ENCODE data around the gene RIPK1.
A peak's percentile ranks its signal among the peaks of the same experiment; 100 is the strongest.
"Not testable (repeated sequence)": the region's sequence is repeated elsewhere in the genome, so short reads cannot be mapped to it uniquely, and the experiment has no call there.

Gene RIPK1

DNA sequence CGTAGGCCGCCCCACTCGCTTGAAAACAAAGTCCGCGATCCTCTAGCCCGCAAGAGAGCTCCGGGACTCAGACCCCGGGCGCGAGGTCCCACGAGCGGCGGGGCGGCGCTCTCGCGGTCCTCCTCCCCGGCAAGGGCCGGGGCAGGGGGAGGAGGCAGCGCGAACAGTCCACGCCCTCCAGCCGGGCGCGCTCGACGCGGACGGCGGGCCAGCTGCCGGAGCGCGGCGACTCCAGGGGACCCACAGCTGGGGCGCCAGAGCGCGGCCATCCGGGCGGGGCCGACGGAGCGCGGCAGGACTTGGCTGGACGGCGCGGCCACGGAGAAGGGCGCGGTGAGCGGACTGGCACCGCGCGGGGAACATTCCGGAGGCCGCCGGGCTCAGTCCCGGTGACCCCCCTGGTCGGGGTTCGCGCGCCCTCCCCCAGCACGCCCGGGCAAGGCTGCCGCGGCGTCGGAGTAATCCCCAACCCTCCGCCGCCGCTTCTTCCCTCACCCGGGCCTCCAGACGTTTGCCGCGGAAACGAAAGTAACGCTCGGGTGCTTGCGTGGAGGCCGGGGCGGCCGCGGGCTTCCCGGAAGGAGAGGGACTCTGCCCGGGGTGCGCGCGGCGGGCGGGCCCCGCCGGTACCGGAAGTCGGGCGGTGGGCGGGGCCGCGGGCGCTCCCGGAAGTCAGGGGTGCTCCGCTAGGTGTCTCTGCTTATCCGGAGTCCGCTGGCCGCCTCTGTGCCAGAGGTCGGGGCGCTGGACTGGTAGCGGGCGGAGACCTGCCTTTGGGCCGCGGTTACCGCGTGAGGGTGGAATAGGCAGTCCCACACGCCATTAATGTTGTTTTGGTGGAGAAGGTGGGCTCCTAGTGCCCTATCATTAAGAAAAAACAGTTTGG, at the start of gene RIPK1:
TSS of gene RIPK1 (plus strand) at position 166 of the 886 bp plus-strand sequence. CDS start 8,330 bp downstream, outside the sequence.
- DNase-seq (ENCODE audit: low read depth, low spot score): peak; percentile 96

DNA sequence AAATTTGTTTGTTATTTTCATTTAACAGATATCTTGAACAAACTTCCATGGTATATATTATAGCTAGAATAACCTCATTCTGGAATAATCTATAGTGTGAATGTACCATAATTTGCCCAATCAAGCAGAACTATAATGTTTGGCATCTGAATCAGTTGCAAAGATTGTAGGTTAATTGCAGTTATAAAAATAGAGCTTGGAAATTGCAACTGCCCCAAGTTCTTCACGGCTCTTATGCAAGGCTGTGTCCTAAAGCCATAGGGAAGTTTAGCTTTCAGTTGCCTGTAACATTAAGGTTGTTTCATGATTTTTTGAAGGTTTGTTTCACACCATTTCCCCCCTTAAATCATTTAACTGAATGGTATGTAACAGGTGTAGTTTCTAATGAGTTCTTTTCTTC, 49.2 kb upstream of the RIPK1 start:
- no peak for DNase-seq (ENCODE audit: low read depth, low spot score)

DNA sequence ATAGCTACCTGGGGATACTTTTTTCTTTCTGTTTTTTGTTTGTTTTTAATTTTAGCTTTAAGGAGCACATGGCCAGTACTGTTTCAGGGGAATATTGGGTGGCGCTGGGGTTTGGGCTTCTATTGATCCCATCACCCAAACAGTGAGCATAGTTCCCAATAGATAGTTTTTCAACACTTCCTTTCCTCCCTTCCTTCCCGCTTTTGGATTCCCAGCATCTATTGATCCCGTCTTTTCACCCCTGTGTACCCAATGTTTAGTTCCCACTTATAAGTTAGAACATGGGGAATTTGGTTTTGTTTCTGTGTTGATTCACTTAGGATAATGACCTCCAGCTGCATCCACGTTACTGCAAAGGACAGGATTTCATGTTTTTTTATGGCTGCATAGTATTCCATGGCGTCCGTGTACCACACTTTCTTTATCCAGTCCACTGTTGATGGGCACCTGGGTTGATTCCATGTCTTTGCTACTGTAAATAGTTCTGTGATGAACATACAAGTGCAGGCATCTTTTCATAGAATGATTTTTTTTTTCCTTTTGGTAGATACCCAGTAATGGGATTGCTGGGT, 48.5 kb upstream of the RIPK1 start:
- no peak for DNase-seq (ENCODE audit: low read depth, low spot score)

DNA sequence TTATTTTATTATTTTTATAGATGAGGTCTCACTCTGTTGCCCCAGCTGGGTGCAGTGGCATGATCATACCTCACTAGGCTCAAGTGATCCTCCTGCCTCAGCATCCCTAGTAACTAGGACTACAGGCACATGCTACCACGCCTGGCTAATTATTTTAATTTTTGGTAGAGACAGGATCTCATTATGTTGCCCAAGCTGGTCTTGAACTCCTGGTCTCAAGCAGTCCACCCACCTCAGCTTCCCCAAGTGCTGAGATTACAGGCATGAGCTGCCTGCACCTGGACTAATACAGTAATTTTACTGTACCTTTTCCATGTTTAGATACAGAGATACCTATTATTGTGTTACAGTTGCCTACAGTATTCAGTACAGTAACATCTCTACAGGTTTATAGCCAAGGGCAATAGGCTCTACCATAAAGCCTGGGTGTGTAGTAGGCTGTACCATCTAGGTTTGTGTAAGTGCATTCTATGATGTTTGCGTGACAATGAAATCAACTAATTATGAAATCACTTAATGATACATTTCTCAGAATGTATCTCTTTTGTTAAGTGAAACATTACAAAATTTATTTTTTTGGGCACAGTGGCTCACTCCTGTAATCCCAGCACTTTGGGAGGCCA, 47.2 kb upstream of the RIPK1 start:
- not testable (repeated sequence) for DNase-seq (ENCODE audit: low read depth, low spot score)

DNA sequence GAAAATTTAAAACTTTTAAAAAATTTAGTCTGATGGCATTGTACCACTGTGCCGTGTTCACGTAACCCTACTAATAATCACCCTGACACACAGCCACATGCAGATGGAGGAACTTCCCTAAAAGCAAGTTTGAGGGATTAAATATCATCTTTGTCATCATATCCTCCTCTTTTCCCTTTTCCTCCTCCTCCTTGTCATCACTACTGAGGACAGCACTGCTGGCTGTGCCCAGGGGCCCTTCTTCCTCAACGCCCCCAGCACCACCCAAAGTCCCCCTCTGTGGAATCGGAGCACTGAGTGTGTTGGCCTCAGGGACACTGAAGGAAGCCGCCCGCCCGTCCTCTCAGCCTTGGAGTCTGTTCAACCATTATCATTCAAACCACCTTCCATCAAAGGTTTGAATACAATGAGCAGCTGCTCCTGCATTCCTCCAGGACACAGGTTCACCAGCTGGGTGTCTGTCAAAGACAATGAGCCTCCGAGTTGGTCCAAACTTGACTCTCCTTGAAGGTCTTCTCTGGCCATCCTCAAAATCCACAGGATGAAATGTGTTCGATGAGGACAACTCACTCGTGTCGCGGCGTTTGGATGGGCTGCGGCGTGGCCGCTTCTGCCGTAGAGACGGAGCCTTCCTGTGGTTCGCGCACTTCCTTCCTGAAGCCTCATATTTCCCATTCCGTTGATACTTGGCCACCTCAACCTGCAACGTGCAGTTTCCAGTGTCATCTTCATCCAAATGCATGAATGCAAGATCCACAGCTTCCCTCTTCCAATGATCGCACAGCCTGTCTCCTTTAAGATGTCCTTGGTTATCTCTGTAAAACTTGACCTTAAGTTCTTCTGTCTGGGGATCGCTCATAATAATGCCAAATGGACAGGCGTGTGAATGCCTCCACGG, 45.3 kb upstream of the RIPK1 start:
- DNase-seq (ENCODE audit: low read depth, low spot score): no peak

DNA sequence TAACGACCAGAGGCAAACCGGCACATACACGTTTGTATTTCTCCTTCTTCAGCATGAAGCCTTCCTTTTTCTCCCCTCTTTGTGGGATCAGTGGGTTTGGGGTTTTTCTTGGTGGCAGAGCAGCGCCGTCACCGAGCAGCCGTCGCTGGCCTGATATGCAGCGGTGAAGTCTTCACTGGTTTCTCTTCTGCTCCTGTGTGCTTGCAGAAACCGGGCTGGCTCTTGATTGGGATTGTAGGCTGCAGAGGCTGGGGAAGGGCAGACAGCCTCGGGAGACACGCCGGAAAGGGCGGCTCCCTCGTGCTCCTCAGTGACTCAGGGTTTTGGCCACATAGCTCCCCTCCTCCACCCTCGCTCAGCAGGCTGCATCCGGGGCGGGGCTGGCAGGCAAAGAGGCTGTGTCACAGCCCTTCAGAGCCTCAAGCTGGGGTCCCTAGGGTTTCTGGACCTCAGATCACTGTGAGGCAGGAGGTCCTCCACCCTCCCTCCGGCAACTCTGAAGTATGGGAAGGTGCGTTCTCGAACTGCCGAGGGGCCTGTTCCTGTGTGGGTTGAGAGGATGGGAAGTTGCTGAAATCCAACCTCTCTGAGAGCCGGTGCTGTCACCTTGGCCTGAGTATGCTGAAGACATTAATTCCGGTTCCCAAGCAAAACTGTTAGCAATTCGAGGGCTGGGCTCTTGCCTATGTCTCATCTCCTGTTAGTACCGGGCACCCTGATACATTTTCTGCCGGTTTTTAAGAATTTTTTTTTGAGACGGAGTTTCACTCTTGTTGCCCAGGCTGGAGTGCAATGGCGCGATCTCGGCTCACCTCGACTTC, 44.4 kb upstream of the RIPK1 start:
- DNase-seq (ENCODE audit: low read depth, low spot score): peak; percentile 85

DNA sequence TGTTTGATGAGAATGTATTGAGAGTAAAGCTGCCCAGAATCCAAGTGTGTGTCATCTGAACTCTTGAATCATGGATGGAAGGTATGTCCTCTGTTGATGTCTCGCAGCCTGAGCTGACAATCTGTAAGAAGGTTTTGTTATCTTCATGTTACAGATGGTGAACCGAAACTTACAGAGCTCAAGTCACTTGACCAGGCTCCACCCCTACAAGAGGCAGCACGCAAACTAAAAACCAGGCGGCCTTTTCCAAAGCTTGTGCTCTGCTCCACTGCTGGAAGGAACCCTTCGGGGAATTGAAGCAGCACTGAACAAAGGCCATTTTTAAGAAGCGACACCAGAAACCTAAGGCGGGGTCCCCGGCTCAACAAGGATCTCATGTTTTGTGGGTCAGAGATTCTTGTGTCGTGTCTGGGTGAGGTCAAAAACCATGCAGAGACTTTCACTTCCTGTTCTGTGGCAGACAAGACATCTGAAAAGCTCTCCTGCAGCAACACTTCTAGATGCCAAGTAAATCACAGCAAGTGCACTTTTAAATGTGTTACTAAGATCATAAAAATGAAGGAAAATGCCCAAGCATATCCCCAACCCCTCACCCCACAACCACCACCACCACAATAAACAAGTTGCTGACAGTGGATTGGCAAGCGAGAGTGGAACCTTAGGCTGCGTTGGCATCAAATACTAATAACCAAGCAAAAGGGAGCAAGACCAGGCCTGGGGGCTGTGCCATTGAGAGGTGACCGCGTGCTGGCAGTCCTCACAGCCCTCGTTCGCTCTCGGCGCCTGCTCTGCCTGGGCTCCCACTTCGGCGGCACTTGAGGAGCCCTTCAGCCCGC, 41.3 kb upstream of the RIPK1 start:
- DNase-seq (ENCODE audit: low read depth, low spot score): no peak

DNA sequence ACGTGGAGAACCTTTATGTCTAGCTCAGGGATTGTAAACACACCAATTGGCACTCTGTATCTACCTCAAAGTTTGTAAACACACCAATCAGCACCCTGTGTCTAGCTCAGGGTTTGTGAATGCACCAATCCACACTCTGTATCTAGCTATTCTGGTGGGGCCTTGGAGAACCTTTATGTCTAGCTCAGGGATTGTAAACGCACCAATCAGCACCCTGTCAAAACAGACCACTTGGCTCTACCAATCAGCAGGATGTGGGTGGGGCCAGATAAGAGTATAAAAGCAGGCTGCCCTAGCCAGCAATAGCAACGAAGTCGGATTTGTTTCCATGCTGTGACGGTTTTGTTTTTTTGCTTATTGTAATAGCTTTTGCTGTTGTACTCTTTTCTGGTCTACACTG, 40.1 kb upstream of the RIPK1 start:
- DNase-seq (ENCODE audit: low read depth, low spot score): not testable (repeated sequence)

DNA sequence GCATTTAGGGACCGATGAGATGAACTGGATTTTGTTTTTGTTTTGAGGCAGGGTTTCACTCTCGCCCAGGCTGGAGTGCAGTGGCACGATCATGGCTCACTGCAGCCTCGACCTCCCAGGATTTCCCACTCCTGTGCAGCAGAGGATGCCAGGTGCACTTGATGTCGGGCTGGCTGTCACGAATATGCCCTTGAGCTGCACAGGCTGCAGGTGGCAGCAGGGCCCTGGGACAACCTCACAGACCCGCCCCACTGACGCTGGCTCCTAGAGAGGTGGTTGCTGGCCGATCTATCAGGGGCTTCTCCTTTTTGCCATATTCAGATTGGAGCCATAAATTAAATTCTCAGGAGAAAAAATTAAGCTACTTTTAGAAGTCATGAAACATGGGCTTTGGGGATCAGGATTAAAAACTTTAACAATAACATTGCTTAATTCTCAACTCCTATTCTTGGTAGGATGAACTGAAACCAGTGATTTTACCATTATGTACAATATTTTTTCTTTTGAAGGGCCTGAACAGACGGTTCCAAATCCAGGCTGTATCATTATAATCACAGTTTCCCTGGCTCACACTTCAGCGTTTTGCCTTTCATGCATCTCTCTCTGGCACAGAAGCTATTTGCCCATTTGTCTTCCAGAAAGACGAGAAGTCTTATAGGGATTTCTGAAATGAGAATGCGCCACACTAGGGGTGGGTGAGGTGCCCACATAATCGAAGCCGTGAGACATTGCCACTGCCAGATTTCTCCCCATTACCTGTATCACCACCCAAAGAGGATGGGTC, 36.2 kb upstream of the RIPK1 start:
- no peak for DNase-seq (ENCODE audit: low read depth, low spot score)

DNA sequence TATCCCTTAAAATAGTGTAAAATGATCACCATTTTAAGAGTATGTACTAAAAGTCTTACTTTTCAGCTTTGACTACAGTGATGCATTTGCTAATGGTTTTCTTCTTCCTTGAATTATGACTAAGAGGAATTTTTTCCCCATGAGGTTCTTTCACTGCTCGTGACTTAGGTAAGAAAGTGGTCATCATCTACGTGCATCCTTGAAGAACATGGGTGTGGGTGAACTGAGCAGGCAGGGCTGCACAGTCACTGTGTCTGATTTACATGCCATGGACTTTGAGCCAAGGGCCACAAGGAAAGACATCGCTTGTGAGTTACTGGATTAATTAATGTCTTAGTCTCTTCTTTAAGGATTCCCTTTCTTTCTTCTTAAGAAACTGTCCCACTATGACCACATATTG, 35.3 kb upstream of the RIPK1 start:
- DNase-seq (ENCODE audit: low read depth, low spot score): no peak

DNA sequence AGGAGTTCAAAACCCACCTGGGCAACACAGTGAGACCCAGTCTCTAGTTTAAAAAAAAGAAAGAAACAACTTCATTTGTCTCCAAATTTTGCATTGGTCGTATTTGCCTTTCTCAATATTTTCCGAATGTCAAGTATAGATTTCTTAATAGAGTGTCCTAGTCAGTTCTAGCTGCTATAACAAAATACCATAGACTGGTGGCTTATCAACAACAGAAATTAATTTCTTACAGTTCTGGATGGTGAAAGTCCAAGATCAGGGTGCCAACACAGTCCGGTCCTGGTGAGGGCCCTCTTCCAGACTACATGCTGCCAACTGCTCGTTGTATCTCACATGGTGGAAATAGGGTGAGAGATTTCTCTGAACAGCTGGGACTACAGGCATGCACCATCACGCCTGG, 34.6 kb upstream of the RIPK1 start:
- DNase-seq (ENCODE audit: low read depth, low spot score): no peak

DNA sequence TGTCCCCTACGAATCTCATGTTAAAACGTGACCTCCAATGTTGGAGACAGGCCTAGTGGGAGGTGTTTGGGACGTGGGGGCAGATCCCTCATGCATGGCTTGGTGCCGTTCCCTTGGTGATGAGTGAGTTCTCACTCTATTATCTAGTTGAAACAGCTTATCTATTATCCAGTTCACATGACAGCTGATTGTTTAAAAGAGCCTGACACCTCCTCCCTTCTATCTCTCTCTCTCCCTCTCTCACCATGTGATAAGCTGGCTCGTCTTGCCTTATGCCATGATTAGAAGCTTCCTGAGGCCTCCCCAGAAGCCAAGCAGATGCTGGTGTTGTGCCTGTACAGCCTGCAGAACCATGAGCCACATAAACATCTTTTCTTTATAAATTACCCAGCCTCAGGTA, 32.9 kb upstream of the RIPK1 start:
- no peak for DNase-seq (ENCODE audit: low read depth, low spot score)

DNA sequence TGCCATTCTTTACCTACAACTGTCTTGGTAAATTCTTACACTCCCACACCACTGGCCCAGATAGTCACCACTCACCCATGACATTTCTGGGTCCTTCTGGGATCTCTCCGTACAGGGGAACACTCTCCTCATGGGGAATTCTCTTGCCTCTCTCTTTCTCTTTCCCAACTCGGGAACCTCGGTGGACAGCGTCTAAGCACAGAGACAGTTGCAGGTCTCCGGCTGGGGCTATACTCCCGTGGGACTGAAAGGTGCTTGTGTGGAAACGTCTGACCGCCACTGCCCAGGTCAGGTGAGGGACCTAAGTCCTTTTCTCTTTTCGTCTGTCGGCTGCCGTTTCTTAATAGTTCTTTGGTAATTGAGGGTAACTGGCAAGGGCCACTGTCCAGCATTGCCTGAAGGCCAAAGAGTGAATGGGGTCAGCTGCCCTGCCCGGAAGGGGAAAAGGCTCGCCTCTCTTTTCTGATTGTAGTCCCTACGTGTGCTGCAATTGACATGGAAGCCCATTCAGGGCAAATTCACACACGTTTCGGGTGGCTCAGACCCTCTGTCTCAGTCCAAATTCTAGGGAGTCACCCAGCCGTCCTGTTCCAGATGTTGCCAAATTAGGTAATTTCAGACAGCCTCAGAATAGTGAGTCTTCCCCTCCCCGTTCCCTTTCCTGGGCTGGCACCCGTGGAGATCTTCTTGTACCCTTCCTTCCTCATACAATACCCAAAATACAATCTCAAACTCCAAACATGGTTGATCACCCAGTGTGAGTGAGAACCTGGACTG, 31.2 kb upstream of the RIPK1 start:
- no peak for DNase-seq (ENCODE audit: low read depth, low spot score)

DNA sequence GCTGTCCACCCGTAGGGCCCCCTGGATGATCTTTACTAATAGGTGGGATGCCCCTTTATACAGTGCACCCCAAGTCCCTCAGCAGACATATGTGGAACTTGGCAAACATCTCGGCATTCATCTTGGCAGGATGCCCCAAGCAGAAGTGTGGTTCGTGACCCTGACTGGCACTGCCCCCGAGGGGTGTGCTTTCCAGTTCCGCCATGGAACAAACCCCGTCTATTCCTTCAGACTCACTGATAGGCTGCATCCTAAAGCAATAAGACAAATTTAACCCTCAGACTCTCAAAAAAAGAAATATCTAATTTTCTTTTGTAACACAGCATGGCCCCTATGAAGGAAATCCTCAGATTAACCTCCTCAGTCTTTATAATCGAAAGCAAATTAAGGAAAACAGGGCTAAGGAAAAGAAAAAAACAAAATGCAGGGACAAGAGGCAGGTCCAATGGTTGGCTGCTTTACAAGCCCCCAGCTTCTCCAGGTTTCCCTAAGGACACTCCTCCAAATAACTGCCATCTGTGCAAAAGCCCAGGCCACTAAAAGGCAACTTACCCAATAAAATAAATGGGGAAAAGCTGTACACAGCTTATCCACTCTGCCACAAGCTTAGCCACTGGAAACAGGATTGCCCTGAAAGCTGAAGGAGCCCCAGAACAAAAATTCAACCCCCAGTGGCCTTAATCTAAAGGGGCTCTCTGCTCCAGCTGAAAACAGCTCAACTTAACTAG, 30.5 kb upstream of the RIPK1 start:
- no peak for DNase-seq (ENCODE audit: low read depth, low spot score)

DNA sequence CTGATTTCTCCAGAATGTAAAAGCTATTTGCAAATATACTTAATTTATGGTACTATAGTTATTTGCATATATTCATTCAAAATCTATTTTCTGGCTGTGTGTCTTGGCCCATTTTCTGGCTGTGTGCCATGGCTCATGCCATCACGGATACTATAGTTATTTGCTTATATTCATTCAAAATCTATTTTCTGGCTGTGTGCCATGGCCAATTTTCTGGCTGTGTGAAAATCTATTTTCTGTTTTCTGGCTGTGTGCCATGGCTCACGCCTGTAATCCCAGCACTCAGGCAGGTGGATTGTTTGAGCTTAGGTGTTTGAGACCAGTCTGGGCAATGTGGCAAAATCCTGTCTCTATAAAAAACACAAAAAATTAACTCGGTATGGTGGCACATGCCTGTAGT, 28.9 kb upstream of the RIPK1 start:
- DNase-seq (ENCODE audit: low read depth, low spot score): no peak

DNA sequence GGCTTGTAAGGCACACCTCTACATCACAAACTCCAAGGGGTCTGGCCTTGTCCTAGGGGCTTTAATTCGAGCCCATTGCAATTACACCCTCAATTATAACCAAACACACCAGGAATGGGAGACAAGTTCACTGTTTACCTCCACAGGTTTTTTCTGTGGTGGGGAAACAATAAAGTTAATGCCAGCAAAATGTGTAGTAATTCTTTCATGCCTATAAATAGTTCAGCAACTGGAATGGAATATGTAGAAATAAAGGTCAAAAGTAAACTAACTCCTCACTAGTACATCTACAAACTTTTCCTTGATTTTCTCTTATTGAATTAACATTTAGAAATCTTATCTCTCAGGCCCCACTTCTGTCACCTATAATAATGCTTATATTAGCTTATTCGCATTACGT, 27.1 kb upstream of the RIPK1 start:
- no peak for DNase-seq (ENCODE audit: low read depth, low spot score)

DNA sequence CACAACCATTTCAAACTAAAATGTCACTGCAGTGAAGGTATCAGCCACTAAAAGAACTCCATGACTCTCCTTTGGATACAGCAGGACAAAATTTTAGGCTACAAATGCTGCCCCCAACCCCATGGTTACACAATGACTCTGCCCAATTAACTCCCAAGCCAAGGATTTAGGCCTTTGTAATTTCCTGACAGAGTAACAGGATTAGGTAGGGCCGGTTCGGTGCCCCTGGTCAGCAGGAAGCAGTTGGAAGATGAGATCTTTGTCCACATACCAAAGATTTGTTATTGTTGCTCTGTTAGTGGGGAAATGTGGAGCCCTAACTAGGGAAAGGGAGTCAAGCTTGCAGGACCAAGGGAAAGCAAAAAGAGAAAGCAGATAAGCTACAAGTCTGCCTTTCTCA, 26.7 kb upstream of the RIPK1 start:
- no peak for DNase-seq (ENCODE audit: low read depth, low spot score)

DNA sequence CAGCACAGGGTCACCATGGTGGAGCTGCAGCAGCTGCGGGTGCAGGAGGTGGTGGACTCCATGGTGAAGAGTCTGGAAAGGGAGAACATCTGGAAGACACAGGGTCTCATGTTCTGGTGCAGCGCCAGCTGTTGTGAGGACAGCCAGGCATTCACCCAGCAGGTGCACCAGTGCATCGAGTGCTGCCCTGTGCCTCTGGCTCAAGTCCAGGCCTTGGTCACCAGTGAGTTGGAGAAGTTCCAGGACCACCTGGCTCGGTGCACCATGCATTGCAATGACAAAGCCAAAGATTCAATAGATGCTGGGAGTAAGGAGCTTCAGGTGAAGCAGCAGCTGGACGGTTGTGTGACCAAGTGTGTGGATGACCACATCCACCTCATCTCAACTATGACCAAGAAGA, 22.9 kb upstream of the RIPK1 start:
- no peak for DNase-seq (ENCODE audit: low read depth, low spot score)
